Embryonic facial prominence (tissue), 1 donor: ENCODE results near the gene JMJD1C.
"Not testable (repeated sequence)": the region's sequence is repeated elsewhere in the genome, so short reads cannot be mapped to it uniquely, and the experiment has no call there.

Experiments used
- DNase-seq: peaks from one replicate; pipeline ENCODE4 v3.0.0-alpha.2; 2016; ENCODE audit errors: extremely low spot score

The JMJD1C gene

GRCh38 chr10:63173468-63174232, 292.1 kb downstream of the JMJD1C start:
- no peak for DNase-seq

DNA sequence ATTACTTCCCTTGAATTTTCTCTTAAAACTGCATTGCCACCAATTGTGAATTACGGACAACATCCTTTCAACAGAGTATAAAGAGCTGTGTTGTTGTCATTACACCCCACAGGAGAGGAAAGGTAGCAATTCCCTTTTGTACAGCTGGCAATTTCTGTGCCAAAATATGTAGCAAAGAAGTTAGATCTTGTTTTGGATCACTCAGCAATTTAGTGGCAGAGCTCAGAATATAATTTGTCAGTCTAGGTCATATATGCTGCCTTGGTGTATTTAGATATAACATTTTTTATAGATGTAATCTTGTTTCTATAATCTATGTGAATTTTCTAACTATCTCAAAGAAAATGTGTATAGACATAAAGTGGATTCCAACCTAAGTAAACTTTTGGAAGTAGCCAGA, 293.9 kb downstream of the JMJD1C start:
- no peak for DNase-seq

- DNase-seq: no peak
These were observed 294.4 kb downstream of the JMJD1C start for GRCh38 chr10:63171255-63171855.

GRCh38 chr10:63169624-63170023, 296.2 kb downstream of the JMJD1C start:
- DNase-seq: no peak

DNA sequence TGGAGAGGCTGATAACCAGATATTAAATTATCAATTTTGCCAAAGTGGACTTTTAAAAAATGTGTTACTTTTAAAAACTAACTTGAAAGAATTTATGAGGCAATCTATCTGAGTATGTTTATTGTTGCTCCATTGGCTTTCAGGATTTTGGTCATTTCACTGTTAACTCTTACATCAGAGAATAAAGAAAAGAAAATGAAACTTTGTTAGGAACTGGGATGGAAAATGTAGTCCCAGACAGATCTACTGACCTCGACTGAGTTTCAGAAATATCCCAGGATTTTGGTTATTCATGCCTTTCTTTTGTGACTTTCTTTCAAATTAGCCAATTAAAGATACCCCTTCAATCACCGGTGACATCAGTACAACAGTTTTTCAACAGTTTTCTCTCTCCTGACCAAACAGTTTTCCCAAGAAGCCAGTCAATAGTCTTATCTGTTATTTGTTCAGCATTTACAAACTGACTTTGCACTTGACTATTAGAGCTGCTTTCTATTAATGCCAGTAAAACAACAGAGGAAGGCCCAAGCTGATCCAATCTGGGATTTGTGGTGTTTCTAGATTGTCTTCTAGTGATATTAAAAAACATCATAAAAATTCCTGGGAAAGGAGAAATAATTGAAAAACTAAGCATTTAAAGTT, 296.8 kb downstream of the JMJD1C start:
- no peak for DNase-seq

DNA sequence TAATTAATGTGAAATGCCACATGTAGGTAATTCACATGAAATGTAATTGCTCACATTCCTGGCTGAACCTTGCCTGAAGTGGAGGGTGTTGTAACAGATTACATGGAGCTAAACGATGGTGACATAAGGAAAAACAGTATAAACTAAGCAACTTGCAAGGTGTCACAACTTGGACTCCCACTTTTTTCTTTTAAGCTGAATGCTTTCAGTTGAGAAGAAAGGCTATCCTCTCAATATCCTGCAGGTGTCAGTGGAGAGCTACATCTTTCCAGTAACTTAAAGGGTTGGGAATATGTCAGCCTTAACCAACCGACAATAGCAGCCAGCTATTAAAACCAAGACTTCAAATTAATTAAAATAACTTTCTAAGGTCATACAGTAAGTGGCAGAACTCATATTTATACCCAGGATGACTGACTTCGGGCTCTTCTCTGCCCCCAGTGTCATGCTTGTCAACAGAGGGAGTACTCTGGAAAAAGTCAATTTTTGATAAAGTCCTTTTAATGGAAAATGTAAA, 299.0 kb downstream of the JMJD1C start:
- DNase-seq: peak; percentile 38

GRCh38 chr10:63165249-63165648, 300.5 kb downstream of the JMJD1C start:
- DNase-seq: no peak

DNA sequence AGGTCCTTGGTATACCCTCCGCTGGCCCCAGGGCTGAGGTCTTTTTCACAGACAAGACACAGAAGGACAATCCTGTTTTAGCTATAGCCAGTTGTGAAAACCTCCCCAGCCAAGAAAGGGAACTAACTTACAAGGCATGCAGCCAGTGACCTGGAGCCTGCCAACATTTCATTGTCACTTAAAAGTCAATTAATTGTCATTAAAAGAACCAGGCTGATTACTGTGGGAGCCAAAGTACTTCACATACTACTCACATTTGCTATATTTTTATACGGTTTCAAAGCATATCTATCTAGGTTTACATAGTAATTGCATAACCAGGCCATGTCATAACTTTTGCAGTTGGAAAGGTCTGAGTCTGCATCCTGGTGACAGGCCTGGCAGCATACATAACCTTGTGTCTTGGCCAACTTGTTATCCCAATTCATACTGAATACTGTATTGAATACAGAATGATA, 301.6 kb downstream of the JMJD1C start:
- DNase-seq: no peak

- no peak for DNase-seq
These were observed 304.2 kb downstream of the JMJD1C start for GRCh38 chr10:63161592-63161991.

DNA sequence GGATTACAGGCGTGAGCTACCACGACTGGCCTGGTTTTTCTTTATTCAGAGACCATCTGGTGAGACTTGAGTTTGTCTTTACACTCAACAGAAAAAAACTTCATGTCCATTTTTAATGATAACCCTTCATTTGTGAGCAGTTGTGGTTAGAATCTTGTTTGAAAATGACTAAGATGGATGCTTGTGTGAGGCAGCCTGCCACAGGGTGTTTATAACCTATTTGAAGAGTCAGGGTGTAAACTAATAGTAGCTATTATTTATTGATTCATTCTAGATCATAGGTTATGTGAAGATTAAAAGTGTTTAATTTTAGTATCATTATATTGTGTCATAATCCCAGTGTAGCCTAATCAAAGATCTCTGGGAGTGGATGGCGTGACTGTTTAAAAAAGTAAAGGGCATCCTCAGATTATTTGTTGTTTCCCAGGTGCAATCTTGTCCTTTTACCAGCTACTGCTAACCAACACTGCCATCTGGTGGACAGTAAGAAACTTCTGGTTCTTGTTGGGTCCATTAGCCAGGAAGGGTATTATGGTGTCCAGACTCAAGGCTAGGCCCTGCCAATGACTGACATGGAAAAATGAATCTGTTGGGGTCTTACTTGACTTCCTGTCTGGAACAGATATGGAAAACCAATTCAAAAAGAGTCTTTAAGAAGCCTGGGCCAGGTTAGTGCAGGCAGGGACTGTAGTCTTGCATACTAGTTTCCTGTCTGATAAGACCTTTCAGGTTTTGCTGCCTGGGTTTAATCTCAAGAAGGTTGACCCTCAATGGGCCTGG, 307.7 kb downstream of the JMJD1C start:
- DNase-seq: peak; percentile 59

GRCh38 chr10:63156236-63156635, 309.5 kb downstream of the JMJD1C start:
- DNase-seq: no peak

DNA sequence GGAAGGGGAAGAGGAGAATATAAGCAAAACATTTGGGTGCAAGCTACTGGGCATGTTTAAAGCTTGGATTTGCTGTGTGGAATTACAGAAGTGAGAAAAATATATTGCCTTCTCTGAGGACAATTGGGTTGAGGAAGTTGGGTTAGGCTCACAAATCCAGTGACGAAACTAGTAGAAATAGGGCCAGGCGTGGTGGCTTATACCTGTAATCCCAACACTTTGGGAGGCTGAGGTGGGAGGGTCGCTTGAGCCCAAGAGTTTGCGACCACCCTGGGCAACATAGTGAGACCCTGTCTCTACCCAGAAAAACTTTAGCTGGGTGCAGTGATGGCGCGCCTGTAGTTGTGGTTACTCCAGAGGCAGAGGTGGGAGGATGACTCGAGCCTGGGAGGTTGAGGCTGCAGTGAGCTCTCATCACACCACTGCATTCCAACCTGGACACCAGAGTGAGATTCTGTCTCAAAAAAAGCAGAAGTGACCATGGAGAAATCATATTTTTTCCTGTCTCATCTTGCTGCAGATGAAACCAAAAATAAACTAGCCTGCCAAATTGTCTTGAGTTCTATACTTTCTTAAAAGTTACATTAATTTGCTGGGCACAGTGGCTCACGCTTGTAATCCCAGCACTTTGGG, 310.3 kb downstream of the JMJD1C start:
- no peak for DNase-seq

GRCh38 chr10:63154546-63155387, 311.0 kb downstream of the JMJD1C start:
- no peak for DNase-seq

- DNase-seq: not testable (repeated sequence)
These were observed 311.8 kb downstream of the JMJD1C start for GRCh38 chr10:63153868-63154545.

- no peak for DNase-seq
These were observed 315.0 kb downstream of the JMJD1C start for GRCh38 chr10:63150745-63151144.

GRCh38 chr10:63146503-63146902, 319.3 kb downstream of the JMJD1C start:
- DNase-seq: no peak

- no peak for DNase-seq
These were observed 320.0 kb downstream of the JMJD1C start for GRCh38 chr10:63145782-63146181.

DNA sequence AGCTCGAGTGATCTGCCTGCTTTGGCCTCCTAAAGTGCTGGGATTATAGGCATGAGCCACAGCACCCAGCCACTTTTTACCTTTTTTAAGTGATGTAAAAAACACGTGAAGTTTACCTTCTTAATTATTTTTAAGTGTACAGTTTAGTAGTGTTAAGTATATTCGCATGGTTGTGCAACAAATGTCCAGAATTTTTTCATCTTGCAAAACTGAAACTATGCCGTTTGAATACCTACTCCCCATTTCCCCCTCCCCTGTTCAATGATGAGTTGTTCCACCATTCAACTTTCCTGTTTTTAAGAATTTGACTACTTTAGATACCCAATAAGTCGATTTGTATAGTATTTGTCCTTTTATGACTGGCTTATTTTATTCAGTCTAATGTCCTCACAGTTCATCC, 321.8 kb downstream of the JMJD1C start:
- no peak for DNase-seq

DNA sequence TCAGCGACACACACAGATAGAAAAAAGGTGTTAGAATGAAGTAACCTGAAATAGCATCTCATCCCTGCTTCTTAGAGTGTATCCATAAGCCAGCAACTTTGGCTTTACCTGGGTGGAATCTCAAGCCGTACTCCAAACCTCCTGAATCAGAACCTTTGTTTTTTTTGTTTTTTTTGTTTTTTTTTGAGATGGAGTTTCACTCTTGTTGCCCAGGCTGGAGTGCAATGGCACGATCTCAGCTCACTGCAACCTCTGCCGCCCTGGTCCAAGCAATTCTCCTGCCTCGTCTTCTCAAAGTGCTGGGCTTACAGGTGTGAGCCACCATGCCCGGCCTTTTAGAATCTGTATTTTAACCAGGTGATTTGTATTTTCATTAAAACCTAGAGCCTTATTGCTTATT, 323.6 kb downstream of the JMJD1C start:
- no peak for DNase-seq

DNA sequence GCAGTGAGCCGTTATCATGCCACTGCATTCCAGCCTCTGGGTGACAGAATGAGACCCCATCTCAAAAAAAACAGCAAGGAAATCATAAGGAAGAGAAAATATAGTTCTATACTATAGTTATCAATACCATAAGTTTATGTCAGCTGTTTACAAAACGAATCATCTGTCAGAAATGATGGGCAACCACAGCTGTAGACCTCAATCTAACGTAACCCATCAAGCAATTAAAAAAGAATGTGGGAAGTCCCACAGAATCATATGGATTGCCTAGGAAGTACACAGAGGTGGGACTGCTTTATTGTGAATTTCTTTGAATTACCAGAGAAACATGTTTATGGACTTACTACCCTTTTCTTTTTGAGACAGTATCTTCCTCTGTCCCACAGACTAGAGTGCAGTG, 325.7 kb downstream of the JMJD1C start:
- no peak for DNase-seq
